Psoas muscle (tissue), 8 donors: ENCODE results near the gene HK3. TPM values are rescaled to one million over a fixed set of nuclear protein-coding genes. Genes with fewer than 3 reads are reported as not detected.

ENCODE experiments used
- ATAC-seq, 4 donors: fragments of 200-7000 bp; cut with Tn5 transposase; one replicate each; pipeline ENCODE4 v1.9.1; 2020; ENCODE audit warnings: moderate library complexity in 3 of 4, mild to moderate bottlenecking in 2 of 4
- DNase-seq, 2 donors: peaks; one replicate each; pipeline ENCODE4 v3.0.0-alpha.2; 2020
- H3K27ac ChIP-seq: fragments of 200-600 bp; one replicate; pipeline ENCODE4 v1.8.0; 2022
- H3K27me3 ChIP-seq, 3 donors: fragments of 200-600 bp in 1 of 3; one replicate each; pipeline versions ENCODE4 v1.6.1 to v1.8.0; 2013 to 2022; ENCODE audit warnings: low read length in 2 of 3, mild to moderate bottlenecking in 2 of 3, moderate library complexity in 1 of 3; ENCODE audit not compliant: insufficient read depth in 3 of 3
- H3K36me3 ChIP-seq, 2 donors: fragments of 200-600 bp in 1 of 2; one replicate each; pipeline versions ENCODE4 v1.6.1 to v1.8.0; 2013 to 2022; ENCODE audit warnings: low read depth in 1 of 2, mild to moderate bottlenecking in 1 of 2, moderate library complexity in 1 of 2; ENCODE audit not compliant: insufficient read depth in 1 of 2
- H3K4me1 ChIP-seq: fragments of 200-600 bp; one replicate; pipeline ENCODE4 v1.8.0; 2022
- H3K4me3 ChIP-seq: fragments of 200-600 bp; one replicate; pipeline ENCODE4 v1.8.0; 2022; ENCODE audit warnings: mild to moderate bottlenecking
- H3K9me3 ChIP-seq: fragments of 200-600 bp; one replicate; pipeline ENCODE4 v1.8.0; 2022
- CTCF ChIP-seq: fragments of 200-600 bp; IDR thresholded peaks from one replicate; pipeline ENCODE4 v1.8.0; 2022; ENCODE audit warnings: antibody characterized with exemption
- WGBS, 3 donors: extraction: QIAGEN DNeasy Blood & Tissue Kit; methylation state at CpG; one replicate each; pipeline versions ENCODE4 v1.1.6 to v1.1.7; 2013; 5-methylcytosine and 5-hydroxymethylcytosine counted together
- intact Hi-C, 2 donors: fragments of 100-400 bp; cut with DNase I; formaldehyde crosslinking; loops; one replicate each; pipeline versions ENCODE4 v1.11.0 to v1.14.2; 2022
- polyA plus RNA-seq, 3 donors: library from polyadenylated mRNA; stranded (reverse); fragments of 200-250 nt; gene quantifications; one replicate each; pipeline ENCODE4 v1.2.3, GENCODE V29; 2013
- total RNA-seq, 4 donors: library from RNA; stranded (reverse); fragmentation: NEBNext Ultra II Directional in 2 of 4; extraction: Animal tissue kit (Norgen Biotek cat#: 25700) in 2 of 4; gene quantifications; one replicate each; pipeline versions ENCODE4 v1.2.1 to v1.2.4, GENCODE V29; 2021 to 2023
- donor health status: healthy with polysubstance abuse.
- donor health status: DM: no; HTN: no; CAD: no; lungs with moderate emphysema.
- donor health status: Bipolar disorder and iron deficiency.
- donor health status: healthy.
- donor health status: DM: yes; HTN: yes; CAD: no.
- donor health status: DM: no; HTN: no; CAD: no.
- donor health status: DM: no; HTN: no; CAD: no.
- donor health status: DM: yes; HTN: yes; CAD: no.

The HK3 gene
- total and polyA plus RNA-seq, 7 donors = 1.6 to 3.1 (median 2.4) TPM

GRCh38 chr5:176906796-176907195 lies 7.7 kb upstream of the HK3 start:
- H3K4me1 ChIP-seq = no peaks in the 10 kb centered on the region
- ATAC-seq = no peak
- no peak for TF ChIP-seq CTCF
- peaks cover 22 to 92% of the 10 kb centered on the region in 2 donors for H3K36me3 ChIP-seq
- no peak for DNase-seq
- 84 to 85% (median 84%) methylated on average over 3 of the region's 3 CpGs for WGBS, 3 donors
- no peak overlapping the region for H3K27ac ChIP-seq
- no peaks in the 10 kb centered on the region for H3K27me3 ChIP-seq
- intact Hi-C loops = loop anchor here in 1 of 2 donors (5.0 kb wide), 1 partner anchor 1429 kb away; the partner anchor contains the start of gene SFXN1
- no peaks in the 10 kb centered on the region for H3K9me3 ChIP-seq
- H3K4me3 ChIP-seq = no peak overlapping the region

GRCh38 chr5:176906126-176906525 lies 7.0 kb upstream of the HK3 start:
- H3K9me3 ChIP-seq = no peaks in the 10 kb centered on the region
- H3K4me1 ChIP-seq = no peaks in the 10 kb centered on the region
- no peak for DNase-seq
- intact Hi-C loops = loop anchor here in 1 of 2 donors (5.0 kb wide), 1 partner anchor 1429 kb away; the partner anchor contains the start of gene SFXN1
- no peak overlapping the region for H3K4me3 ChIP-seq
- H3K27me3 ChIP-seq = no peaks in the 10 kb centered on the region
- TF ChIP-seq CTCF = no peak
- no peak for ATAC-seq
- no peak overlapping the region for H3K27ac ChIP-seq
- peaks cover 22 to 89% of the 10 kb centered on the region in 2 donors for H3K36me3 ChIP-seq
- 90 to 94% (median 92%) methylated on average over 1 of the region's 1 CpG for WGBS, 3 donors

- ATAC-seq (no peak), DNase-seq (no peak)
- TF ChIP-seq CTCF = no peak
- peaks cover 3% of the 10 kb centered on the region for H3K4me1 ChIP-seq
- H3K4me3 ChIP-seq = no peak overlapping the region
- peaks cover 22 to 72% of the 10 kb centered on the region in 2 donors for H3K36me3 ChIP-seq
- no peaks in the 10 kb centered on the region for H3K9me3 ChIP-seq
- 83 to 90% (median 85%) methylated on average over 3 of the region's 3 CpGs for WGBS, 3 donors
- H3K27me3 ChIP-seq = no peaks in the 10 kb centered on the region
- intact Hi-C loops = loop anchor here in 1 of 2 donors (5.0 kb wide), 1 partner anchor 38 kb away; no protein-coding TSS in a partner anchor
- no peak overlapping the region for H3K27ac ChIP-seq
These were observed 5.1 kb upstream of the HK3 start for GRCh38 chr5:176904276-176904675.

GRCh38 chr5:176902911-176903664 lies 3.9 kb upstream of the HK3 start:
- no peak for TF ChIP-seq CTCF
- WGBS, 3 donors = 92 to 96% (median 94%) methylated on average over 5 of the region's 5 CpGs
- Histone ChIP-seq H3K4me3 (no peak overlapping the region), H3K36me3 (peaks cover 16 to 61% of the 10 kb centered on the region in 2 donors), H3K4me1 (peaks cover 3% of the 10 kb centered on the region), H3K27me3 (no peaks in the 10 kb centered on the region), H3K27ac (no peak overlapping the region), H3K9me3 (no peaks in the 10 kb centered on the region)
- no peak for DNase-seq
- intact Hi-C loops = loop anchor here in 1 of 2 donors (5.0 kb wide), 1 partner anchor 39 kb away; no protein-coding TSS in a partner anchor
- ATAC-seq = no peak
